HG02642 (cell line): ENCODE results near the gene KREMEN1.

ENCODE experiments used
- ATAC-seq: cut with Tn5 transposase; IDR thresholded peaks from one replicate; pipeline ENCODE4 v1.9.1; 2021; ENCODE audit warnings: mild to moderate bottlenecking; ENCODE audit not compliant: unreplicated experiment, poor library complexity

The KREMEN1 gene

GRCh38 chr22:29124777-29125442, 52.1 kb downstream of the KREMEN1 start:
- ATAC-seq: no peak

- ATAC-seq: no peak
Measured at GRCh38 chr22:29125443-29125778, 52.6 kb downstream of the KREMEN1 start.

DNA sequence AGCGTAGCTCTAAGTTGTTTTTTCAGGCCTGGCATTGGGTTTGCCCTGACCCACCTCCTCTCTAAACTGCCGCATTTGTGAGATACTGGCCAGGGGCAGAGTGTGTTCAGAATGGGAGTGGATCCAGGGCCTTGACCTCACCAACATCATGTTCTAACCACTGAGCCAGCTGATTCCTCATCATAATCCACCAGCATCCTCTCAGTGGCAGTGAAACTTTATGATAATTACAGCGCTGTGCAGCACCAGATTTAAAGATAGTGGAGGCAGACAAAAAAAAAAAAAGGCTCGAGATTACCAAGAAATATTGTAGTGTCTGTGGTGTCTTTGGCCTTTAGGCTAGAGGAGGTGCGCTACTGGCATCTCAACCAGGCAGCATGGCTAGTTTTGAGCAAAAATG, 53.0 kb downstream of the KREMEN1 start:
- ATAC-seq: no peak

- no peak for ATAC-seq
Measured at GRCh38 chr22:29126670-29127395, 54.0 kb downstream of the KREMEN1 start.

DNA sequence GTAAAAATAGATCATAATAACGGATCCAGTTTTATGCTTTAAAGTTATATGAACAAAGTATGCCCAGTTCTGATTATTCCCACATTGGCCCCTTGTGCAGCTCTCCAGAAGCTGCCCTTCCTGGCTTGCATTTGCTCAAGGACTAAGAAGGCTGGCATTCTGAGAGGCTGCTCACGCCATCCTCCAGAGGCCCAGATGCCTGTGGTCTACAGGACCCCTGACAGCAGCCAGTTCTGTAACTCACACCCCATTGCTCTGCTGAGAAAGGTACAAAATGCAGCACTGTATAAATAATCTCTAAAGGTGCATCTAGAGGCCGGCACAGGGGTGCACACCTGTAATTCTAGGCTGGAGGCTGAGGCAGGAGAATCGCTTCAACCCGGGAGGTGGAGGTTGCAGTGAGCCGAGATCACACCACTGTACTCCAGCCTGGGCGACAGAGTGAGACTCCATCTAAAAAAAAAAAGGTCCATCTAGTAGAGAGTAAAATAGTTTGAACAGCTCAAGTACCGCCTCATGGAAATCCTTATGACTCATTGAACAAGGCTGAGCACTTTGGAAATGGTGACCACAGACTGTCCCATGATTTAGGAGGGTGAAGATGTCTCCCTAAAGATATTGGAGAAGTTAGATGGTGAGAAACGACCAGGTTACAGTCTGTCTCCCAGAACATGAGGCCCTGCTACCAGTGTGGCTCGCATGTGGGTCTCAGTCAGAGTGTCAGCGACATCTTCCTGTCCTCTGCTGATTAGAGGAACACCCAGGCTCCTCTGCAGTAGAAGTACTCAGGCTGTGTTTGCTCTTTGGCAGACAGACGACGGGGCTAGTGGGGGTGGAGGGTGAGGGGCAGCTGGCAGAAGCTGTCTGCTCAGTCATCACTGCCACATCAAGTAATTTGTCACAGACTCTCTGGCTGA, 56.3 kb downstream of the KREMEN1 start:
- no peak for ATAC-seq

DNA sequence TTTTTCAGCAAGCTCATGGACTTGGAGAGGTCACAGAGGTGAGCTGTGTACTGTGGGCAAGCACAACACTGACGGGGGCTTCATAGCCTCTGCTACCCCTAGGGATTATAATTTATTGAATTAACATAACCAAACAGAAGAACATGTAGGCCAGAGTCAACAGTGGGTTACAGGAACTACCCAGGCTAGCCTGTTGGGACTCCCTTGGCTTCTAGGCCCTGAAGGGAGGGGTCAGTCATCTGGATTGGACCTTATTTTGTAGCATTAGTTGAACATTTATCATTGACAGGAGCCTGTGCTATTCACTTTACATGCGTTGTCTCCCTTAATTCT, 56.9 kb downstream of the KREMEN1 start:
- no peak for ATAC-seq

DNA sequence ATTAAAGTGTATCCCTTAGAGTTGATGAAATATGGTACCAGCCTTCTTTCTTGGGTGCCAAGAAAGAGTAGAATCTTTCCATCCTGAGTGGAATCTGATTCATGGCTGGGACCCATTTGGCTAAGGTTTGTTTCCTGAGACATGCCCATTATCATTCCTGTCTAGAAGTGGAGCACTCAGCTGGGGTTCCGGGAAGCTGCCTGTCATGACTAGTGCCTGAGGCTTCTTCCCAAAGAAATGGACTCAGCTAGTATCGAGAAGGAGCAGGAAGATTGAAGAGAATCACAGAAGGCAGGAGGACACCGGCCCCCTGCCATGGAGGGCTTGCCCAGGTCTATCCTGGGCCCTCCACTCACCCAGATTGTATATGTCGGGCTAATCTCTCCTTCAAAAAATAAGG, 57.6 kb downstream of the KREMEN1 start:
- ATAC-seq: no peak

- no peak for ATAC-seq
Measured at GRCh38 chr22:29133603-29134133, 60.8 kb downstream of the KREMEN1 start.

- no peak for ATAC-seq
Measured at GRCh38 chr22:29134448-29134847, 61.6 kb downstream of the KREMEN1 start.

DNA sequence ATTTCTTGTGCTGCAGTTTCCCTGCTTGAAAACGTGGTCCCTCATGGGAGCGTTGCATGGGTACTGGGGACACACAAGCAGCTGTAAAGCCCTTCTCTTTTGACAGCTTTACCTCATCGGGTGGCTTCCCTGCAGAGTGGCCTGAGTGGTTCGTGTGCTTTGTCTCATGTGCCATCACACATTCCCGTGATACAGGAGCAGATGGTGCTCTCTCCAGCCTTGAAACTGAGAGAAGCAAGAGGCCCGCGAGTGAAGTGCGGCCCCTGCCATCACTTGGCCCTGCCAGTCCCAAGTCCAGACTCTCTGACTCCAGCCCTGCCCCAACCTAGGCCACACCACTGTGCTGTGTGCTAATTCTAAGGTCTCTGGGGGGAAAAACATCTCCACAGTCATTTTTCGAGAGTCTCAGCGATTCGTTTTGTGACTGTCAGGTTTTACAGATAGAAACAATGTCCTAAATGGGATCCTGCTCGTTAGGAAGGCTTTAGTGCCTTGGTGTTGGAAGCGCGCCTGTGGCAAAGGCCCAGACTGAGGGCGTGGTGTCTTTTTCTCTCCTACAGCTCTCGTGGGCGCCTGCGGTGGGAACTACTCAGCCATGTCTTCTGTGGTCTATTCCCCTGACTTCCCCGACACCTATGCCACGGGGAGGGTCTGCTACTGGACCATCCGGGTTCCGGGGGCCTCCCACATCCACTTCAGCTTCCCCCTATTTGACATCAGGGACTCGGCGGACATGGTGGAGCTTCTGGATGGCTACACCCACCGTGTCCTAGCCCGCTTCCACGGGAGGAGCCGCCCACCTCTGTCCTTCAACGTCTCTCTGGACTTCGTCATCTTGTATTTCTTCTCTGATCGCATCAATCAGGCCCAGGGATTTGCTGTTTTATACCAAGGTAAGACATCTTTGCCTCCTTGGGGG, 64.2 kb downstream of the KREMEN1 start:
- no peak for ATAC-seq

DNA sequence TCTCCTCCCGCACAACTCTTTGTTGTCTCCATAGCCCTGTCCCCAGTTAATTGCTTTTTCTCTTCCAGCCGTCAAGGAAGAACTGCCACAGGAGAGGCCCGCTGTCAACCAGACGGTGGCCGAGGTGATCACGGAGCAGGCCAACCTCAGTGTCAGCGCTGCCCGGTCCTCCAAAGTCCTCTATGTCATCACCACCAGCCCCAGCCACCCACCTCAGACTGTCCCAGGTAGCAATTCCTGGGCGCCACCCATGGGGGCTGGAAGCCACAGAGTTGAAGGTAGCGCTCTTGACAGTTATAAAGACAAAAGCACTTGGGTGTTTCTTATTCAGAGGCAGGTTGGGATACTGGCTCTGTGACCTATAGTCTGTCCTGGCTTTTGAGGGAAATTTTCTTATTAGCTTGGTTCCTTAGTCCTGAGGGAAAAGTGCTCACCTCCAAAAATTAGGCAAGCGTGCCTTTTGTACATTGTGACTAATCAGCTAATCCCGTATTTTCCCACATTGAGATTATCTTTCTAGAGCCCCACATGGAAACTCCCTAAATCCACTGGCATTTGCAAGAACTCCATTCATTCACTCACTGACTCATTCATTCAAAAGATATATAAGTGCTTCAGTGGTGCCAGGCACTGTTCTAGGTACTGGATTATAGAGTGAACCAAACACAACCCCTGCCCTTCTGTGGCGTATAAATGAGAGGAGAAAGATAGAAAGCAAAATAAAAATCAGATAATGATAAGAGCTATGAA, 65.9 kb downstream of the KREMEN1 start:
- no peak for ATAC-seq

DNA sequence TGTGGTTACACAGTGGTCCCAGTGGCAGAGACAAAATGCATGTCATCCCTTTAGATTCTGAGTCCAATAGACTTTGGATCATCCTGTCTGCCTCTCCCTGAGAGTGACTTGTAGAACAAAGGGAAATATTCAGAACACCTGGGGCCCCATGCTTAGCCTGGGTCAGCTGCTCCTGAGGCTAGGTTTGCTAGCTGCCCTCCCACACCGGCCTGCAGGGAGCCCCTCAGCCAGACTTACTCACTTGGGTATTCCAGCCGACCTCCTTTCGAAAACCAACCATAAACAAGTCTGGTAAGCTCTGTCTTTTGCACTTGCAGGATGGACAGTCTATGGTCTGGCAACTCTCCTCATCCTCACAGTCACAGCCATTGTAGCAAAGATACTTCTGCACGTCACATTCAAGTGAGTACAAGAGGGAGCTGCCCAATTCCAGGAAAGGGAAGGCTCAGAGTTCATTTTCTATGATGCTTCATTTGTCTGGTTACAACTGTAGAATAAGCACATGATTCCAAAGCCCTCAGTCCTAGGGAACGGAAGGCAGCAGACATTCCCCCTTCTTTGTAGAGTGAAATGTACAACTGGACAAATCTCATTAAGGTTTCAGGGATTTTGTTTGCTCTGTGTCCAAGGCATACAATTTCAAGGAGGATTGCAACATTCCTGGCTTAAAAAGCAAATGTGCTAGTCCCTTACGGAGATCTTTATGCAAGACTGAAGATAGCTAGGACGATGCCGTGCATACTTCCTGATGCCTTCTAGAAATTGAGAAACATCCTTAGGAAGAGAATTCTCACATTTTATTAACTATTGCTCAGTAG, 67.3 kb downstream of the KREMEN1 start:
- ATAC-seq: no peak

DNA sequence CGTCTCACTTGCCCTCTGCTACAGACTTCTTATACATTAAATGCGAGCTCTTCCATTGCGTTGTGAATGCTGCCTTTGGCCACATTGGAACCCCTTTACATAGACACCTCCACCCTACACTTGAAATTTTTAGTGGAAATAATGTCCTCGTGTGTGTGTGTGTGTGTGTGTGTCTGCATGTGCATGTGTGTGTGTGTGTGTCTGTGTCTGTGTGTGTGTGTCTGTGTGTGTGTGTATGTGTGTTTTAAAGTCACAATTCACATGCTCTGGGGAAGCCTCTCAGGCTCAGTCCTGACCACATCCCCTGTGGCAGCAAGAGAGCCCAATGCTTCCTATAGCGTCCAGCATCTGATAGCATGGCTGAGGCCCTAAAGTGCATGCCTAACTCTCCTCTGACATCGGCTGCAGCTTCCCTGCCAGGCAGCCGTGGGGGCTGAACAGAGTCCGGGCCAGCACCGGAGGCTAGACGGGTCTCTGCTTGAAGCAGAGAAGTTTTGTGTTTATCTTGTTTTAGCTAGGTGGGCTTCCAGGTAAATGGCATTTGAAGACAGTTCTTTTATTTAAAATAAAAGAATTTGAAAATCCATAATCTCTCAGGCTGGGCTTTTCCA, 68.3 kb downstream of the KREMEN1 start:
- ATAC-seq: no peak

DNA sequence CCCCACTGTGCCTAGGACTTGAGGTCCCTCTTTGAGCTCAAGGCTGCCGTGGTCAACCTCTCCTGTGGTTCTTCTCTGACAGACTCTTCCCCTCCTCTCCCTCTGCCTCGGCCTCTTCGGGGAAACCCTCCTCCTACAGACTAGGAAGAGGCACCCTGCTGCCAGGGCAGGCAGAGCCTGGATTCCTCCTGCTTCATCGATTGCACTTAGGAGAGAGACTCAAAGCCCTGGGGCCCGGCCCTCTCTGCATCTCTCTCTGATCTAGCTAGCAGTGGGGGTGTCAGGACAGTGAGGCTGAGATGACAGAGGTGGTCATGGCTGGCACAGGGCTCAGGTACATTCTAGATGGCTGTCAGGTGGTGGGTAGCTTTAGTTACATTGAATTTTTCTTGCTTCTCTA, 69.3 kb downstream of the KREMEN1 start:
- no peak for ATAC-seq

- no peak for ATAC-seq
Measured at GRCh38 chr22:29143941-29144785, 71.3 kb downstream of the KREMEN1 start.

DNA sequence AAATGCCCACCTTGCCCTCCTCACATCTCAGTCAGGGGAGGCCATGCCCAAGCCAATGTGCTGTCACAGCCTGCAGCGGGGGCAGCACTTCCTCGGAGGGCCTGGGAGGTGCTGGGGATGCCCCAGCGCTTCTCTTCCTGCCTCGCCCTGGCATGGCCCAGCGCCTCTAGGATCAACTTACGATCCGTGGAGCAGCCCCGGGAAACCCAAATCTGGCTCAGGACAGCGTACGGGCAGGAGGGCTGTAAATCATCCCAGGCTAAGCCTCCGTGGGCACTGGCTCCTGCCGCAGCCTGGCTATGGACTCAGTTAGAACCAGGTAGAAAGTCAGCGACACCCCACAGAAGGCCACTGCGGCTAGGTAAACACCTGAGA, 71.9 kb downstream of the KREMEN1 start:
- ATAC-seq: no peak

GRCh38 chr22:29145321-29146072, 72.7 kb downstream of the KREMEN1 start:
- ATAC-seq: no peak
